HUES6 (cell line): ENCODE data around the gene SPRY1.

ENCODE experiments used
- H3K27ac ChIP-seq: 2 replicates; pipeline ENCODE4 v1.7.0; 2013; ENCODE audit warnings: low read depth, mild to moderate bottlenecking, low read length, inconsistent platforms
- H3K27me3 ChIP-seq: 2 replicates; pipeline ENCODE4 v1.6.1; 2013; ENCODE audit warnings: low read length; ENCODE audit not compliant: control insufficient read depth, insufficient read depth
- H3K36me3 ChIP-seq: 2 replicates; pipeline ENCODE4 v1.6.1; 2013; ENCODE audit warnings: low read length; ENCODE audit not compliant: control insufficient read depth, insufficient read depth
- H3K4me1 ChIP-seq: 2 replicates; pipeline ENCODE4 v1.6.1; 2013; ENCODE audit warnings: low read length; ENCODE audit not compliant: control insufficient read depth, insufficient read depth
- H3K4me3 ChIP-seq: 2 replicates; pipeline ENCODE4 v1.5.1; 2013; ENCODE audit warnings: low read depth, low read length
- H3K9ac ChIP-seq: one replicate; pipeline ENCODE4 v1.6.1; 2013; ENCODE audit warnings: mild to moderate bottlenecking, low read length
- H3K9me3 ChIP-seq: 2 replicates; pipeline ENCODE4 v1.6.1; 2013; ENCODE audit warnings: low read depth, low read length; ENCODE audit not compliant: control insufficient read depth, insufficient read depth

SPRY1 gene, protein sequence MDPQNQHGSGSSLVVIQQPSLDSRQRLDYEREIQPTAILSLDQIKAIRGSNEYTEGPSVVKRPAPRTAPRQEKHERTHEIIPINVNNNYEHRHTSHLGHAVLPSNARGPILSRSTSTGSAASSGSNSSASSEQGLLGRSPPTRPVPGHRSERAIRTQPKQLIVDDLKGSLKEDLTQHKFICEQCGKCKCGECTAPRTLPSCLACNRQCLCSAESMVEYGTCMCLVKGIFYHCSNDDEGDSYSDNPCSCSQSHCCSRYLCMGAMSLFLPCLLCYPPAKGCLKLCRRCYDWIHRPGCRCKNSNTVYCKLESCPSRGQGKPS

DNA sequence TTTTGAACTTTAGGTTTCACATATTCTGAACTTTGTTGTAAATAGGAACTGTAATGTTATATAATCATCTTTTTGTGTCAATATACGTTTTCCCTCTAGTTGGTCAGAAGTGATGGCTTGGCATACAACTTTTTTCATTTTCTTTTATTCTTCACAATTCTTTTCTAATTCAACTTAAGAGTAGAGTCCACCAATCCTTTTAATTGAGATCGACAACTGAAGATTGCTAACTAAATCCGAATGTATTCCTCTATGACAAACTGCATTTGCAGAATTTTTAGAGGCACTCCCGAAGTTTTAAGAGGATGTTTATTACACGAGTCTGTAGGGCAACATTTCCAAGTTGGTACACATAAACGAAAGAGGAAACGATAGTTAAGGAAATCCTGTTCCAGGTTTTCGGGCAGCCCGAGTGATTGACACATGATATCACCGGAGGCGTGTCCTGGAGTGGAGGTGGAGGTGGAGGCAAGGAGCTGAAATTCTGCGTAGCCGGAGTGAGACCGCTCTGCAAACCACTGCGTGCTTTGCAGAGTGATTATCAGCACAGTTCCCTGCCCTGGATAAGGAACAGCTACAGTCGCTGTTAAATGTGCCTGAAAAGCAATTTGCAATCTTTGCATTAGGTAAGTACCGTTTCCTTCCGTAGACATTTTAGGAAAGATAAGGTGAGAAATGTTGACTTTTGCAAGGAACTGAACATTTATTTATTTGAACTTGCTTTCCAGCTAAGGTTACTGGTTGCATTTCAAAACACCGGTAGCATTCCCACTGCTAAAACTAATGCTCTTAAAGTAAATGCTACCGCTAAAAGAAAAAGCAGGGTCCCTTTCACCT lies at the start of gene SPRY1:
SPRY1 (plus strand) TSS at position 489 of the 837 bp plus-strand sequence. CDS start 4,797 bp downstream, outside the sequence.
- peak within 1 kb of the TSS; percentile 65; the same call in 1 of the 2 replicates for H3K27ac ChIP-seq
- peak within 1 kb of the TSS; percentile 93 for H3K9ac ChIP-seq
- no peaks in the 10 kb centered on the region for H3K27me3 ChIP-seq

DNA sequence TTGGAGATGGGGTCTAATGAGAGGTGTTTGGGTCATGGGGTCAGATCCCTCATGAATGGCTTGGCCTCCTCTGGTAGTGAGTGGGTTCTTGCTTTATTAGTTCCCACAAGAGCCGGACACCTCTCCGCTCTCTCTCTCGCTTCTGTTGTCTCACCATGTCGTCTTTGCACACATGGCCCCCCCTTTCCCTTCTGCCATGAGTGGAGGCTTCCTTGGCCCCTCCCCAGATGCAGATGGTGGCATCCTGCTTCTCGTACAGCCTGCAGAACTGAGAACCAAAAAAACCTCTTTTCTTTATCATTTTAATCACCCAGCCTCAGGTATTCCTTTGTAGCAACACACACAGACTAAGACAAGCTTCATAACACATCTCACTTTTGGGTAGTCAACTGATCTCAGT lies 49.6 kb upstream of the SPRY1 start:
- Histone ChIP-seq H3K4me3 (no peak overlapping the region), H3K9ac (no peak overlapping the region), H3K36me3 (no peaks in the 10 kb centered on the region), H3K9me3 (no peaks in the 10 kb centered on the region), H3K27me3 (no peaks in the 10 kb centered on the region), H3K27ac (no peak overlapping the region), H3K4me1 (peaks cover 4% of the 10 kb centered on the region)

More for the DNA sequence above, at the start of gene SPRY1:
- H3K4me3 ChIP-seq, result peak within 1 kb of the TSS; percentile 83
- H3K4me1 ChIP-seq, result peaks cover 4% of the 10 kb centered on the region
- H3K36me3 ChIP-seq, result peaks cover 19% of the 10 kb centered on the region
- H3K9me3 ChIP-seq, result no peaks in the 10 kb centered on the region

DNA sequence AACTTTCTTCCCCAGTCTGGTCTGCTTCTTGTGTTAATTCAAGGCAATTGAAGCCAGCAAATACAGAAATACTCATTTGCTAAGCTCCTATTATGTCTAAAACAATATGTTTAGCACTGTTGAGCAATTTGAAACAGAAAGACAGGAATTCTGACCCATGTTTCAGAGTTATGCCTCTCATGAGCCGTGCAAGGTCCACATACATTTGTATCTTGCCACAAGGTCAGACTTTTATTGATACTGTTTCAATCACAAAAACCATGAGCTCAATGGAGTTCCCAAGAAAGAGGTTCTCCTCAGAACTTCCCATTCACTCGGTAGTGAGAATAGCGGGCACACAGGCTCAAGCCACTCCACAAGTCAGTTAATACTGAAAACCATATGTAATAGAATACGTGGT lies 47.6 kb upstream of the SPRY1 start:
- Histone ChIP-seq H3K27ac (no peak overlapping the region), H3K4me1 (peaks cover 4% of the 10 kb centered on the region; the same call in 1 of the 2 replicates), H3K4me3 (no peak overlapping the region), H3K36me3 (no peaks in the 10 kb centered on the region), H3K9me3 (no peaks in the 10 kb centered on the region), H3K9ac (no peak overlapping the region), H3K27me3 (no peaks in the 10 kb centered on the region)

DNA sequence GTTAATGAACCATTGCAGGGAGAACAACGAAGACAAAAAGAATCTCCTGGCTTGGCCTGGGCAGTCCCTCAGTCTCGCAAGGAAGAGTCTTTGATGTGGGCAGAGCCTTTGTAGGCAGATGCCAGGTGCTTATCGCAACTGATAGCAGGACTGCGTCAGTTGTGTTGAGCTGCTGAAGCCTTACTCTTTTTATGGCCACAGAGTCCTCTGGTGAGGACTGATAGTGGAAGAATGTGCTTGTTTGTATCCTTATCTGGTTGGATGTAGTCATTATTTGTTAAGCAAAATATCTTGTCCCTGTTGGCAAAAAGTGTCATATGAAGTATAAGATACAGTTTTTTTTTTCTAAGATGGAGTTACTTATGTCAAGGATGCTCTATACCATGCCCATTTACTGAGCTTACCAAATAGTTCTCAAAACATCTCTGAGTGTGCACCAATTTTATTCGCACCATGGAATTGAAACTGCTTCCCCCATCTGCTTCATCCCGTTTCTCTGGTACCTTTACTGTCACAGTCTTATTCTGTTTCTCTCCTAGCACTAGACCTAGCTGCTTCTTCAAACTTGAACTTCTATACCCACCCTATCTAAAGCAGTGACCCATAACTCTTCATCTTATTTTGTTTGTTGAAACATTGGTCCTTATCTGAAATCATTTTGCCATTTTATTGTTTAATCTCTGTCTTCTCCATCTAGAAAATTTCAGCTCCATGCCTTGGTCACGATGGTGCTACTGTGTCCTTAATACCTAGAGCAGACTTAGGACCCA lies 47.0 kb upstream of the SPRY1 start:
- H3K4me3 ChIP-seq, result no peak overlapping the region
- no peak overlapping the region for H3K9ac ChIP-seq
- no peaks in the 10 kb centered on the region for H3K9me3 ChIP-seq
- H3K27me3 ChIP-seq, result no peaks in the 10 kb centered on the region
- peaks cover 4% of the 10 kb centered on the region; the same call in 1 of the 2 replicates for H3K4me1 ChIP-seq
- H3K27ac ChIP-seq, result no peak overlapping the region
- H3K36me3 ChIP-seq, result no peaks in the 10 kb centered on the region

DNA sequence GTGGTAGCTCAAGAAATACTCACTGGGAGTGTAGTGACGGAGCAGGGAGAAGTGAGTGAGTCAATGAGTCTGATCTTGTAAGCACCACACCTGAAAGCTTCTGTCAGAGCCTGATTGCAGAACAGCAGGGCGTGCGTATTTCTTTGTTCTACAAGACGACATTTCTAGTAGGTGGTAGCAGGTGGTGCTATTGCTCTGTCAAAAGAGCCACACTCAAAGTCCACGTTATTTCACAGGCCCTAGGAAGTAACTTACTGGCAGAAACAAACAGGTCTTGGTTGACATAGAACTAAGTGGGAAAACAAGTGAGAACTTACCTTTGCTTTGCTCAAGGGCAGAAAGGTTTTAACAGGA lies 46.4 kb upstream of the SPRY1 start:
- Histone ChIP-seq H3K27ac (no peak overlapping the region), H3K36me3 (no peaks in the 10 kb centered on the region), H3K4me3 (no peak overlapping the region), H3K4me1 (peaks cover 4% of the 10 kb centered on the region; the same call in 1 of the 2 replicates), H3K9me3 (no peaks in the 10 kb centered on the region), H3K27me3 (no peaks in the 10 kb centered on the region), H3K9ac (no peak overlapping the region)

DNA sequence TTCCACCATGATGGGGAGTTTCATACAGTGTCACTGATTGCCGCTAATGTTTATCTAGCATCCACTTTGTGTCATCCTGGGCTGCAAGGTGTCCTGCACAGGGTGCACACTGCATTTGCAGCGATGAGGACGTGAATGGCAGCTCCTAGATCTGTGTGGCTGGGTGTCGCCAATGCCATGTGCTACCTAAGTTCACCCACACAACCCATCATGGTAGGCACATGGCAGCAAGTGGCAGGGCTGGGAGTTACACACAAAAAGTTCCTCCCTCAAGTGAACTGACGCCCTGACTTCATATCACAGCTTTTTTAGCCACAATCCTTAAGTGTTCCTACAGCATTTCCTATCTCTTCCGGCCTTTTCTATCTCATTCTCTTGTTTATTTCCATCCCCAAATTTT lies 45.9 kb upstream of the SPRY1 start:
- H3K27me3 ChIP-seq, result no peaks in the 10 kb centered on the region
- no peaks in the 10 kb centered on the region for H3K36me3 ChIP-seq
- H3K9ac ChIP-seq, result no peak overlapping the region
- H3K27ac ChIP-seq, result no peak overlapping the region
- H3K9me3 ChIP-seq, result no peaks in the 10 kb centered on the region
- H3K4me3 ChIP-seq, result no peak overlapping the region
- peaks cover 4% of the 10 kb centered on the region; the same call in 1 of the 2 replicates for H3K4me1 ChIP-seq

DNA sequence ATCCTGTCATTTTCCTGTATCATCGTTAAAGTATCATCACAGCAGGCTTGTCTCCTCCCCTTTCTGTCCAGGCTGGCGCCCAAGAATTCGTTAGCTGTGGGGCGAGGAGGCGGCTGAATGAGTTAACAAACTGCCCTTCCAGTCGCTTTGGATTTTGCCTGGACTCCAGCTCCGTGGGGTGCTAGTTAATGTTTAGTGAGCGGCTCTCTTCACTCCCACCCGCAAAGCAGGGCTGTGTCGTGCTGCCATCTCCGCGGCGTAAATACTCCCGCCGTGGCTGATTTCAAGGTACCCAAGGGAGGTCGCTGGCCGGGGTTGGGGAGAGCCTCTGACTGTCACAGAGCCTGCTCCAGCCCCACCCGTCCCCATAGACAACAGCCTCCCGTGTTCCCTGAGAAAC lies 44.9 kb upstream of the SPRY1 start:
- no peaks in the 10 kb centered on the region for H3K36me3 ChIP-seq
- H3K27me3 ChIP-seq, result no peaks in the 10 kb centered on the region
- peaks cover 4% of the 10 kb centered on the region; the same call in 1 of the 2 replicates for H3K4me1 ChIP-seq
- H3K9me3 ChIP-seq, result no peaks in the 10 kb centered on the region
- H3K9ac ChIP-seq, result no peak overlapping the region
- no peak overlapping the region for H3K27ac ChIP-seq
- H3K4me3 ChIP-seq, result no peak overlapping the region

DNA sequence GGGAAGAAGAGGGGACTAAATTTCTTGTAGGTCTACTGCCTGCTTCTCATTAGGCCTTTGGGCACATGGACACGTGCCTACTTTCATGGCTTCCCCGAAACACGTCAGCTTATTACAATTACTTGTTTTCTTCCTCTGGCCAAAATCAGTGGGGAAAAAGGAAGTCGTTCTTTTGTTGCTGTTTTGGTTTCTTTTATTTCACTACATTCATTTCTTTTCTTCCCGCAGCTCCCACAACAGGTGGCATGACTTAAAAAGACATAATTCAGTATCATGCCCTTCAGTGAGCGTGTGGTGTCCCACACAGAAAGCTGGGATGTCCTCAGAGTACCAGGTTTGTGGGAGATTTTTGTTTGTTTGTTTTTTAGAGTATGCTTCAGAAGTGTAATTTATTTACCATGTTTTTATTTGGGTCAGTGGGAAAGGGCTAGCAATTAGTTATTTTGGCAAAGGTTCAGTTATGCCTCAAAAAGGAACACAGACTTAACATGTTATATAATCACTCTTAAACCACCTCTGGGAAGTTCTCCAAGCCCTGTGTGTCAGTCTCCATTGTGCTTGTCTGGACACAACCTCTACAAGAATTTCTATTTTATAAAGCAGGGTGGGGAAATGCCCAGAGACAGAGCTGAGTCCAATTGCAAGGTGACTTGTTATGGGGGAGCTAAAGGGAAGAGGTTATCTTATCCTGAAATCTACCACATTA lies 44.2 kb upstream of the SPRY1 start:
- no peaks in the 10 kb centered on the region for H3K9me3 ChIP-seq
- no peak overlapping the region for H3K9ac ChIP-seq
- no peak overlapping the region for H3K27ac ChIP-seq
- no peaks in the 10 kb centered on the region for H3K27me3 ChIP-seq
- H3K4me1 ChIP-seq, result peaks cover 4% of the 10 kb centered on the region; the same call in 1 of the 2 replicates
- no peaks in the 10 kb centered on the region for H3K36me3 ChIP-seq
- no peak overlapping the region for H3K4me3 ChIP-seq

DNA sequence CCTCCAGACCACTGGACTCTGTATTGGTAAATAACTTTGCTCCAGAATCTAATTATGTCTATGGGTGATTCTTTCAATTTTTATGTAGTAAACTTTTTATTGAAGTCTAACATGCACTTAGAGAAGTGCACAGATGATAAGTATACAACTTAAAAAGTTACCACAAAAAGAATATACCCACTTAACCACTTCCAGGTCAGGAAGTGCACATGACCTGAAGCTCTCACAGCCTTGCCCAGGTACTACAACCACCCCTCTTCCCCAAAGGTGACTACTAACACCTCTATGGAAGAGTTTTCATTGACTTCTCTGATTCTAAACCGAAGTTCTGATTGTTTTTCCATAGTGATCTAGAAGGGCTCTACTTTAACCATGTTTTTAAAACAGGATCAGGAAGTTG lies 43.6 kb upstream of the SPRY1 start:
- Histone ChIP-seq H3K27ac (no peak overlapping the region), H3K27me3 (no peaks in the 10 kb centered on the region), H3K4me3 (no peak overlapping the region), H3K4me1 (peaks cover 4% of the 10 kb centered on the region; the same call in 1 of the 2 replicates), H3K36me3 (no peaks in the 10 kb centered on the region), H3K9me3 (no peaks in the 10 kb centered on the region), H3K9ac (no peak overlapping the region)

DNA sequence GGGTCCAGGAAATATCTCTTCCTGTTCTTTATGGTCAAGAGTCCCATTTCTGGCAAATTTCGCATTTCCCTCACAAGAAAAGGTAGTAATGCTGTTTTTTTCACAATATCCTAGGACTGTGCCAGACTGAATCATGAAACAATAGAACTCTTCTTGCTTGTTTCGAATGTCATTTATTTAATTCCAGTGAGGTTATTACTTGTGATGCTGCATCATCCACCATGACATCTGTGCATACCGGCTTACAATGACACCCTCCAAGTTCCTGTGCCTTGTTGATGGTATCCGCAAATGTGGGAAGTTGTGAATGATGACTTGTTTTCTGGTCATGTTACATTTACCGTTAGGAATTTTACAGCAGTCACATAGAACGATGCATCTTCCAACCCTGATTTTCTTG lies 42.9 kb upstream of the SPRY1 start:
- Histone ChIP-seq H3K27me3 (no peaks in the 10 kb centered on the region), H3K9me3 (no peaks in the 10 kb centered on the region), H3K4me3 (no peak overlapping the region), H3K36me3 (no peaks in the 10 kb centered on the region), H3K27ac (no peak overlapping the region), H3K9ac (no peak overlapping the region), H3K4me1 (peaks cover 4% of the 10 kb centered on the region; the same call in 1 of the 2 replicates)
